CD14-positive monocyte (primary cell): ENCODE data around the gene KCNMB4. TPM values are rescaled to one million over a fixed set of nuclear protein-coding genes. Genes with fewer than 3 reads are reported as not detected.

ENCODE experiments used
- DNase-seq, 3 donors: peaks; one replicate each; pipeline ENCODE4 v3.0.0-alpha.2; 2011 to 2022
- H2AFZ ChIP-seq: 2 replicates; pipeline ENCODE4 v1.6.0; 2012; ENCODE audit warnings: mild to moderate bottlenecking, low read depth, low read length, inconsistent platforms; ENCODE audit not compliant: insufficient read depth, poor library complexity, severe bottlenecking
- H3K27ac ChIP-seq, 2 donors: 1 replicate in 1 of 2; 2 replicates in 1 of 2; pipeline ENCODE4 v1.5.1; 2012 to 2013; ENCODE audit warnings: low read length in 2 of 2, control low read depth in 1 of 2, inconsistent platforms in 1 of 2, low read depth in 1 of 2, mild to moderate bottlenecking in 1 of 2
- H3K27me3 ChIP-seq, 2 donors: one replicate each; pipeline versions ENCODE4 v1.6.0 to v1.6.1; 2011 to 2013; ENCODE audit warnings: low read length in 2 of 2; ENCODE audit not compliant: control insufficient read depth in 2 of 2, insufficient read depth in 2 of 2
- H3K36me3 ChIP-seq, 2 donors: replicated peaks in 1 of 2; 1 replicate in 1 of 2; 2 replicates in 1 of 2; pipeline versions ENCODE4 v1.5.1 to v1.6.1; 2012 to 2013; ENCODE audit warnings: low read length in 2 of 2, control low read depth in 1 of 2, inconsistent platforms in 1 of 2, mild to moderate bottlenecking in 1 of 2; ENCODE audit not compliant: insufficient read depth in 2 of 2, control insufficient read depth in 1 of 2
- H3K4me1 ChIP-seq, 2 donors: 1 replicate in 1 of 2; 2 replicates in 1 of 2; pipeline versions ENCODE4 v1.5.1 to v1.6.1; 2012 to 2013; ENCODE audit warnings: low read length in 2 of 2, control low read depth in 1 of 2, inconsistent platforms in 1 of 2, mild to moderate bottlenecking in 1 of 2, moderate library complexity in 1 of 2; ENCODE audit not compliant: insufficient read depth in 2 of 2, control insufficient read depth in 1 of 2
- H3K4me2 ChIP-seq: replicated peaks from 2 replicates; pipeline ENCODE3; 2012; ENCODE audit warnings: low read length, moderate library complexity, mild to moderate bottlenecking; ENCODE audit not compliant: poor library complexity, severe bottlenecking; ENCODE audit errors: extremely low read depth
- H3K4me3 ChIP-seq, 3 experiments: fragments of 200-600 bp in 1 of 3; sonication (generic) in 1 of 3; replicated peaks in 1 of 3; 1 replicate in 2 of 3; 2 replicates in 1 of 3; pipeline ENCODE4 v1.5.1; 2011 to 2013; ENCODE audit warnings: low read length in 3 of 3, mild to moderate bottlenecking in 3 of 3, control low read depth in 2 of 3, low read depth in 2 of 3, inconsistent platforms in 1 of 3, moderate library complexity in 1 of 3
- H3K79me2 ChIP-seq: 2 replicates; pipeline ENCODE4 v1.6.0; 2012; ENCODE audit warnings: mild to moderate bottlenecking, control low read depth, inconsistent platforms, low read length, moderate library complexity; ENCODE audit not compliant: insufficient read depth
- H3K9ac ChIP-seq: 2 replicates; pipeline ENCODE4 v1.6.0; 2017; ENCODE audit warnings: low read length, mild to moderate bottlenecking; ENCODE audit not compliant: insufficient read depth, poor library complexity, severe bottlenecking
- H3K9me3 ChIP-seq, 2 donors: replicated peaks in 1 of 2; 1 replicate in 1 of 2; 2 replicates in 1 of 2; pipeline versions ENCODE4 v1.5.1 to v1.6.1; 2012 to 2013; ENCODE audit warnings: low read length in 2 of 2, control low read depth in 1 of 2; ENCODE audit not compliant: control insufficient read depth in 1 of 2, insufficient read depth in 1 of 2
- H4K20me1 ChIP-seq: 2 replicates; pipeline ENCODE4 v1.6.0; 2012; ENCODE audit warnings: mild to moderate bottlenecking, low read length, control low read depth, moderate library complexity; ENCODE audit not compliant: insufficient read depth
- H3K27ac Mint-ChIP-seq, 7 donors: one replicate each; pipeline ENCODE4 v1.8.0; 2020; ENCODE audit warnings: mild to moderate bottlenecking in 7 of 7, mixed read lengths in 7 of 7, moderate library complexity in 6 of 7, inconsistent platforms in 2 of 7
- H3K27me3 Mint-ChIP-seq, 3 donors: one replicate each; pipeline ENCODE4 v1.8.0; 2021 to 2022; ENCODE audit warnings: low read depth in 3 of 3, mild to moderate bottlenecking in 3 of 3, mixed read lengths in 3 of 3, moderate library complexity in 3 of 3, inconsistent platforms in 1 of 3
- H3K36me3 Mint-ChIP-seq, 2 donors: one replicate each; pipeline ENCODE4 v1.8.0; 2020; ENCODE audit warnings: mixed read lengths in 2 of 2, inconsistent platforms in 1 of 2, mild to moderate bottlenecking in 1 of 2
- H3K4me1 Mint-ChIP-seq: one replicate; pipeline ENCODE4 v1.8.0; 2020; ENCODE audit warnings: mild to moderate bottlenecking, mixed read lengths
- H3K4me3 Mint-ChIP-seq, 2 donors: one replicate each; pipeline ENCODE4 v1.8.0; 2020; ENCODE audit warnings: mild to moderate bottlenecking in 2 of 2, mixed read lengths in 2 of 2, moderate library complexity in 1 of 2
- H3K9me3 Mint-ChIP-seq, 7 donors: one replicate each; pipeline ENCODE4 v1.8.0; 2020 to 2022; ENCODE audit warnings: mixed read lengths in 7 of 7, mild to moderate bottlenecking in 6 of 7, moderate library complexity in 6 of 7, inconsistent platforms in 2 of 7
- WGBS: methylation state at CpG from one replicate; pipeline ENCODE4 v1.1.5; 2013; ENCODE audit warnings: missing lambda C conversion rate; ENCODE audit not compliant: insufficient coverage; 5-methylcytosine and 5-hydroxymethylcytosine counted together
- intact Hi-C, 2 donors: fragments of 100-400 bp; cut with micrococcal nuclease; formaldehyde crosslinking; loops; one replicate each; pipeline versions ENCODE4 v1.15.0 to v1.15.1; 2023
- polyA plus RNA-seq, 3 donors: library from polyadenylated mRNA; depleted of rRNA in 1 of 3; unstranded in 2 of 3; stranded (reverse) in 1 of 3; fragments of 300-500 nt in 2 of 3; fragments of >200 nt in 1 of 3; fragmentation: Illumina TruSeq in 2 of 3; gene quantifications; 1 replicate in 2 of 3; 2 replicates in 1 of 3; pipeline ENCODE4 v1.2.3, GENCODE V29; 2012 to 2021
- TF ChIP-seq, protein P1 (sequence below): fragments of 200-600 bp; IDR thresholded peaks from one replicate; pipeline ENCODE4 v1.8.0; 2022; ENCODE audit warnings: antibody characterized with exemption, mild to moderate bottlenecking

Gene KCNMB4
- polyA plus RNA-seq, 3 donors = 0.23 to 0.83 (median 0.41) TPM

DNA sequence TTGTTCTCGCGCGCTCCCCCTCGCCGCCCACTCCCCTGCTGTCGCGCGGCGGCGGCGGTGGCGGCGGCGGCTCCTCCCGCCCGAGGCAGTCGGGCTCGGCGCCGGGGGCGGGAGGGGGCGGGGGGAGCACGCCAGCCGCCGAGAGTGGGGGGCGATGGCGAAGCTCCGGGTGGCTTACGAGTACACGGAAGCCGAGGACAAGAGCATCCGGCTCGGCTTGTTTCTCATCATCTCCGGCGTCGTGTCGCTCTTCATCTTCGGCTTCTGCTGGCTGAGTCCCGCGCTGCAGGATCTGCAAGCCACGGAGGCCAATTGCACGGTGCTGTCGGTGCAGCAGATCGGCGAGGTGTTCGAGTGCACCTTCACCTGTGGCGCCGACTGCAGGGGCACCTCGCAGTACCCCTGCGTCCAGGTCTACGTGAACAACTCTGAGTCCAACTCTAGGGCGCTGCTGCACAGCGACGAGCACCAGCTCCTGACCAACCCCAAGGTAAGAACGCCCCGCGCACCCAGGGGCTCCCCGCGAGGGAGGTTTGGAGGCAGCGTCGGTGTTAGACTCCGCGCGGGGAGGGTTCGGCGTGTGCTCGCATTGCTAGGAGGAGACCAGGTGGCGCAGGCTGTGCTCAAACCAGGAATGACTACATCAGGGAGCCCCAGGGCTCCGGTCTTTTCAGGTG is 629 bp downstream of the KCNMB4 start:
- Mint-ChIP-seq H3K27me3 (peaks cover 40 to 58% (median 54%) of the 10 kb centered on the region in 3 donors), H3K4me1 (peaks cover 26% of the 10 kb centered on the region), H3K4me3 (peak overlapping the region; percentile 86 to 96), H3K27ac (no peak overlapping the region), H3K9me3 (peaks cover 0 to 11% (median 2%) of the 10 kb centered on the region in 7 donors), H3K36me3 (peaks cover 2 to 9% of the 10 kb centered on the region in 2 donors)
- H3K36me3 ChIP-seq = no peaks in the 10 kb centered on the region
- intact Hi-C loops = no loop called here
- peak overlapping the region; percentile 47 to 86 (median 68) for H3K4me3 ChIP-seq
- peaks cover 0 to 10% of the 10 kb centered on the region in 2 donors for H3K9me3 ChIP-seq
- peak overlapping the region; percentile 17 for H3K9ac ChIP-seq
- H3K4me2 ChIP-seq = peak overlapping the region; percentile 99
- H4K20me1 ChIP-seq = no peaks in the 10 kb centered on the region
- TF ChIP-seq, protein P1, sequence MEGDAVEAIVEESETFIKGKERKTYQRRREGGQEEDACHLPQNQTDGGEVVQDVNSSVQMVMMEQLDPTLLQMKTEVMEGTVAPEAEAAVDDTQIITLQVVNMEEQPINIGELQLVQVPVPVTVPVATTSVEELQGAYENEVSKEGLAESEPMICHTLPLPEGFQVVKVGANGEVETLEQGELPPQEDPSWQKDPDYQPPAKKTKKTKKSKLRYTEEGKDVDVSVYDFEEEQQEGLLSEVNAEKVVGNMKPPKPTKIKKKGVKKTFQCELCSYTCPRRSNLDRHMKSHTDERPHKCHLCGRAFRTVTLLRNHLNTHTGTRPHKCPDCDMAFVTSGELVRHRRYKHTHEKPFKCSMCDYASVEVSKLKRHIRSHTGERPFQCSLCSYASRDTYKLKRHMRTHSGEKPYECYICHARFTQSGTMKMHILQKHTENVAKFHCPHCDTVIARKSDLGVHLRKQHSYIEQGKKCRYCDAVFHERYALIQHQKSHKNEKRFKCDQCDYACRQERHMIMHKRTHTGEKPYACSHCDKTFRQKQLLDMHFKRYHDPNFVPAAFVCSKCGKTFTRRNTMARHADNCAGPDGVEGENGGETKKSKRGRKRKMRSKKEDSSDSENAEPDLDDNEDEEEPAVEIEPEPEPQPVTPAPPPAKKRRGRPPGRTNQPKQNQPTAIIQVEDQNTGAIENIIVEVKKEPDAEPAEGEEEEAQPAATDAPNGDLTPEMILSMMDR = no peak
- peaks cover 16 to 22% of the 10 kb centered on the region in 2 donors for H3K4me1 ChIP-seq
- H3K27ac ChIP-seq = no peak overlapping the region
- peak in 2 of 3 donors; percentile 18 to 20 for DNase-seq
- H2AFZ ChIP-seq = peak overlapping the region; percentile 79
- WGBS = under 1% methylated on average over 68 of the region's 69 CpGs
- no peaks in the 10 kb centered on the region for H3K79me2 ChIP-seq
- peaks cover 50 to 56% of the 10 kb centered on the region in 2 donors for H3K27me3 ChIP-seq

DNA sequence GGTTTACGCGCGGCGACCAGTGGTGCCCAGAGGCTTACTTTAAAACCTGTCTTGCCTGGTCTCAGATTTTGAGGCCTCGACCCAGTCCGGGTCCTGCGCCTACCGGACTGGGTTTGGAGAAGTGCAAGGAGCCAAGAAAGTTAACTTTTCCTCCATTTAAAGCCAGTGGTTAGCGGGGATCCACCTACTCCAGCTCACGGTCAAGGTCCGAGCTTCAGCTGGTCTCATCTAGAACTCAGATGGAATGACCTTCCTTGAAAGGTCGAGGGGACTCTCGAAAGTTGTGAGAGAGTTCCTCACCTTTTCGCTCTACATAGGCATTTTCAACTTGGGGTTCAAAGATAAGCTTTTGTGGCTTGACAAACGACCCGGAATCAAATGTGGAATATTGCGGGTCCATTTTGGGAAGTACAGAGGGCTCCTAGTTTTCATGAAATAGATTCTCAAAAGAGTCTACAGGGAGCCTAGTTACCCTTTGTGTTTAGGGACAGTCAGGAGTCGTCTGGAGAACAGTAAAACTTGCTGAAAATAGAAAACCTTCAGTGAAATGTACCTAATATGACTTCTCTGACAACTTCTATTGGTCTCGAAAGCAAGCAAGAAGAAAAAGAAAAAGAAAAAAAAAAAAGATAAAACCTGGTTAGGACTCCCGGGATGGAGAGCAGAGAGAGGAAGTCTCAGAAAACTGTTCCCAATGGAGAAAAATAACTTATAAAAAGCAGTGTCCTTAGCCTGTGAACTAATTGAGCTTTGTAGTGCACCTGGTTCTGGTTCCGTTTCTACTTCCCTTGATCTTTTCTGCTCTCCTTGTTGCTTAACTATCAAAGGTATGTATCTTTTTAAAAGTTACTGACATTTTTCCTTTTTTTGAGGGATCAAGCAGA is 1.4 kb downstream of the KCNMB4 start:
- TF ChIP-seq, protein P1 = no peak
- H3K27ac ChIP-seq = no peak overlapping the region
- peak overlapping the region; percentile 17 for H3K9ac ChIP-seq

More for the DNA sequence above, 1.4 kb downstream of the KCNMB4 start:
- Histone ChIP-seq H3K4me3 (peak overlapping the region; percentile 47 to 86 (median 68)), H3K79me2 (no peaks in the 10 kb centered on the region), H3K4me2 (peak overlapping the region; percentile 99), H4K20me1 (no peaks in the 10 kb centered on the region), H3K27me3 (peaks cover 44 to 51% of the 10 kb centered on the region in 2 donors), H3K4me1 (peaks cover 16 to 22% of the 10 kb centered on the region in 2 donors), H2AFZ (peak overlapping the region; percentile 79), H3K36me3 (no peaks in the 10 kb centered on the region), H3K9me3 (peaks cover 0 to 10% of the 10 kb centered on the region in 2 donors)
- intact Hi-C loops = no loop called here
- H3K36me3 Mint-ChIP-seq = peaks cover 2 to 9% of the 10 kb centered on the region in 2 donors
- peak overlapping the region; percentile 86 to 96 for H3K4me3 Mint-ChIP-seq
- 0% methylated on average over 8 of the region's 21 CpGs for WGBS
- peaks cover 26% of the 10 kb centered on the region for H3K4me1 Mint-ChIP-seq
- DNase-seq = peak in 1 of 3 donors; percentile 3
- peaks cover 37 to 52% (median 50%) of the 10 kb centered on the region in 3 donors for H3K27me3 Mint-ChIP-seq
- H3K9me3 Mint-ChIP-seq = peaks cover 2 to 11% (median 2%) of the 10 kb centered on the region in 7 donors
- no peak overlapping the region for H3K27ac Mint-ChIP-seq
